ENCODE measurements around the gene KCTD4. TPM values are rescaled to one million over a fixed set of nuclear protein-coding genes. Genes with fewer than 3 reads are reported as not detected.

The KCTD4 gene
- total RNA-seq, 1 experiment from 2014 or later = 0.79 TPM

GRCh38 chr13:45209229-45209628 is 8.4 kb upstream of the KCTD4 start:
- H3K27ac Mint-ChIP-seq (ENCODE audit: low read depth, unreplicated experiment) = peak overlapping the region; percentile 92
- TF ChIP-seq CTCF (IDR thresholded peaks at IDR 0.05; ENCODE audit: unreplicated experiment) = no peak
- peaks cover 47% of the 10 kb centered on the region for H3K4me1 Mint-ChIP-seq (ENCODE audit: insufficient read depth, unreplicated experiment)
- no peaks in the 10 kb centered on the region for H3K27me3 Mint-ChIP-seq (ENCODE audit: insufficient read depth, unreplicated experiment)
- BruUV-seq (replicated peaks) = no TSS peak
- ChIA-PET POLR2A (interaction anchor here (0.6 to 7.4 kb wide), 12 partner anchors 9 to 154 kb away, joined by 3 to 153 read pairs (median 10); partner anchors contain the start of genes GTF2F2 and TPT1), CTCF (interaction anchor here (0.7 to 2.9 kb wide), 5 partner anchors 8 to 162 kb away, joined by 3 to 20 read pairs (median 4); no protein-coding TSS in a partner anchor)
- intact Hi-C loops (cut with micrococcal nuclease) = loop anchor here (5.0 kb wide), 1 partner anchor 33 kb away; no protein-coding TSS in a partner anchor
- H3K4me3 Mint-ChIP-seq (ENCODE audit: unreplicated experiment) = peak overlapping the region; percentile 6
- peaks cover 34% of the 10 kb centered on the region for H3K36me3 Mint-ChIP-seq (ENCODE audit: insufficient read depth, unreplicated experiment)
- DNase-seq (ENCODE audit: unreplicated experiment) = peak; percentile 79
- H3K9me3 Mint-ChIP-seq (ENCODE audit: unreplicated experiment) = no peaks in the 10 kb centered on the region

- H3K4me3 Mint-ChIP-seq (ENCODE audit: unreplicated experiment) = no peak overlapping the region
- DNase-seq (ENCODE audit: unreplicated experiment) = no peak
- peaks cover 34% of the 10 kb centered on the region for H3K36me3 Mint-ChIP-seq (ENCODE audit: insufficient read depth, unreplicated experiment)
- peaks cover 47% of the 10 kb centered on the region for H3K4me1 Mint-ChIP-seq (ENCODE audit: insufficient read depth, unreplicated experiment)
- no peaks in the 10 kb centered on the region for H3K9me3 Mint-ChIP-seq (ENCODE audit: unreplicated experiment)
- intact Hi-C loops (cut with micrococcal nuclease) = loop anchor here (5.0 kb wide), 1 partner anchor 34 kb away; no protein-coding TSS in a partner anchor
- H3K27me3 Mint-ChIP-seq (ENCODE audit: insufficient read depth, unreplicated experiment) = no peaks in the 10 kb centered on the region
- no peak for TF ChIP-seq CTCF (IDR thresholded peaks at IDR 0.05; ENCODE audit: unreplicated experiment)
- BruUV-seq (replicated peaks) = no TSS peak
- H3K27ac Mint-ChIP-seq (ENCODE audit: low read depth, unreplicated experiment) = peak overlapping the region; percentile 88
- CTCF ChIA-PET = interaction anchor here (1.0 to 2.9 kb wide), 6 partner anchors 11 to 161 kb away, joined by 3 to 20 read pairs (median 4); no protein-coding TSS in a partner anchor
- POLR2A ChIA-PET = interaction anchor here (0.8 to 7.4 kb wide), 15 partner anchors 10 to 892 kb away, joined by 3 to 153 read pairs (median 13); partner anchors contain the start of genes GTF2F2 and TPT1
These were observed 7.3 kb upstream of the KCTD4 start for GRCh38 chr13:45208132-45208531.

- no peaks in the 10 kb centered on the region for H3K9me3 Mint-ChIP-seq (ENCODE audit: unreplicated experiment)
- TSS peak; percentile 50 for BruUV-seq (replicated peaks)
- H3K4me3 Mint-ChIP-seq (ENCODE audit: unreplicated experiment) = peak overlapping the region; percentile 56
- peak; percentile 26 for DNase-seq (ENCODE audit: unreplicated experiment)
- H3K36me3 Mint-ChIP-seq (ENCODE audit: insufficient read depth, unreplicated experiment) = peaks cover 29% of the 10 kb centered on the region
- no peaks in the 10 kb centered on the region for H3K27me3 Mint-ChIP-seq (ENCODE audit: insufficient read depth, unreplicated experiment)
- POLR2A ChIA-PET = interaction anchor here (0.6 to 7.4 kb wide), 23 partner anchors 8 to 160 kb away, joined by 3 to 153 read pairs (median 7); partner anchors contain the start of gene GTF2F2
- H3K27ac Mint-ChIP-seq (ENCODE audit: low read depth, unreplicated experiment) = peak overlapping the region; percentile 88
- no peak for TF ChIP-seq CTCF (IDR thresholded peaks at IDR 0.05; ENCODE audit: unreplicated experiment)
- CTCF ChIA-PET = interaction anchor here (0.6 to 2.9 kb wide), 15 partner anchors 8 to 210 kb away, joined by 3 to 20 read pairs (median 4); no protein-coding TSS in a partner anchor
- intact Hi-C loops (cut with micrococcal nuclease) = loop anchor here (5.0 kb wide), 1 partner anchor 35 kb away; no protein-coding TSS in a partner anchor
- peaks cover 47% of the 10 kb centered on the region for H3K4me1 Mint-ChIP-seq (ENCODE audit: insufficient read depth, unreplicated experiment)
These were observed 6.5 kb upstream of the KCTD4 start for GRCh38 chr13:45207319-45207718.

GRCh38 chr13:45206340-45206739 is 5.5 kb upstream of the KCTD4 start:
- intact Hi-C loops (cut with micrococcal nuclease) = loop anchor here (5.0 kb wide), 1 partner anchor 36 kb away; no protein-coding TSS in a partner anchor

More at GRCh38 chr13:45206340-45206739, 5.5 kb upstream of the KCTD4 start:
- TF ChIP-seq CTCF (IDR thresholded peaks at IDR 0.05; ENCODE audit: unreplicated experiment) = no peak
- H3K27me3 Mint-ChIP-seq (ENCODE audit: insufficient read depth, unreplicated experiment) = no peaks in the 10 kb centered on the region
- POLR2A ChIA-PET = interaction anchor here (0.6 to 7.4 kb wide), 23 partner anchors 9 to 159 kb away, joined by 3 to 153 read pairs (median 6); partner anchors contain the start of gene GTF2F2
- peaks cover 47% of the 10 kb centered on the region for H3K4me1 Mint-ChIP-seq (ENCODE audit: insufficient read depth, unreplicated experiment)
- peaks cover 28% of the 10 kb centered on the region for H3K36me3 Mint-ChIP-seq (ENCODE audit: insufficient read depth, unreplicated experiment)
- BruUV-seq (replicated peaks) = no TSS peak
- peak overlapping the region; percentile 88 for H3K27ac Mint-ChIP-seq (ENCODE audit: low read depth, unreplicated experiment)
- CTCF ChIA-PET = interaction anchor here (0.9 to 2.9 kb wide), 10 partner anchors 9 to 211 kb away, joined by 3 to 20 read pairs (median 4); no protein-coding TSS in a partner anchor
- H3K4me3 Mint-ChIP-seq (ENCODE audit: unreplicated experiment) = peak overlapping the region; percentile 56
- no peaks in the 10 kb centered on the region for H3K9me3 Mint-ChIP-seq (ENCODE audit: unreplicated experiment)
- peak; percentile 88 for DNase-seq (ENCODE audit: unreplicated experiment)

Measured in MCF 10A (cell line).